IPS-18c (cell line): Measurements from ENCODE around the gene SERPINB6.

ENCODE experiments used
- H3K4me3 ChIP-seq: 2 replicates; pipeline ENCODE4 v1.7.0; 2013; ENCODE audit warnings: low read depth, mild to moderate bottlenecking, low read length, moderate library complexity; ENCODE audit not compliant: insufficient read depth
- H3K9me3 ChIP-seq: one replicate; pipeline ENCODE4 v1.6.1; 2013; ENCODE audit warnings: mild to moderate bottlenecking, low read length, moderate library complexity; ENCODE audit not compliant: control insufficient read depth, insufficient read depth

Gene SERPINB6

DNA sequence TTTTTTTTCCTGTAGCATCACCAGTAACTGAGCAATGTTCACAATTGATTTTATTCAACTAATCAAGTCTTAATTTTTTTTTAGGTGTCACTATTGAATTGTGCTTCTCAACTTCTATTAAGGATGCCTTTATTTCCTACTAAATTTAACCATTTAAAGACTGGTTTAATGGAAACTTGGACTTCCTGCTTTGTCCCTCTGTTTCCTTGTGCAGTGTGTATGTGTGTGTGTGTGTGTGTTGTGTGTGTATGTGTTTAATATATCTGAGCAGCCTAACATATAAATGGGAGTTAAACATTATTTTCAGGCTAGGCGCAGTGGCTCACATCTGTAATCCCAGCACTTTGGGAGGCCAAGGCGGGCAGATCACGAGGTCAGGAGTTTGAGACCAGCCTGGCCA lies 1.8 kb downstream of the SERPINB6 start:
- no peak overlapping the region for H3K4me3 ChIP-seq
- H3K9me3 ChIP-seq: no peaks in the 10 kb centered on the region

DNA sequence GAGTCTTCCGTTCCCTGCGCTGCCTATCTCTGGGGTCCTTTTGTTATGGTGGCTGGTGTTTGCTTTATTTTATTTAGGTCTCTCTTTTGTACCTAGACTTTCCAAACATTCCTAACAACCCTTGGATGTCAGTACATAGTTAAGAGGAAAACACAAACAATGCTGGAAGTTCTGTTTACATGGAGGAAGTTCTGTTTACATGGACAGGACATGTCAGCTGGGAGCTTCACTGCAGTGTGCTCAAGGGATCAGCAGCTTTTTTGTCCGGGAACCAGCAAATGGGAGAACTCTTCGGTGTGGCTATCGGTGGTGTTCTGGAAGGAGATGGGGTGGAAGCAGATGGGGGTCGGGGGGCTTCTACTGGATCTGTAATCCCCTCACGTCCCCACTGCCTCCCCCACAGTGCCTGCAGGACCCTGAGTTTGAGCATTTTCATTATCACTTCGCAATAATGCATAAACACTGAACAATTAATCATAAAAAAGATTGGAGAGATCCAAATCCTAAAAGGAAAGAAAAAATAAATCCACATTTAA lies 2.7 kb downstream of the SERPINB6 start:
- Histone ChIP-seq H3K9me3 (no peaks in the 10 kb centered on the region), H3K4me3 (no peak overlapping the region)

DNA sequence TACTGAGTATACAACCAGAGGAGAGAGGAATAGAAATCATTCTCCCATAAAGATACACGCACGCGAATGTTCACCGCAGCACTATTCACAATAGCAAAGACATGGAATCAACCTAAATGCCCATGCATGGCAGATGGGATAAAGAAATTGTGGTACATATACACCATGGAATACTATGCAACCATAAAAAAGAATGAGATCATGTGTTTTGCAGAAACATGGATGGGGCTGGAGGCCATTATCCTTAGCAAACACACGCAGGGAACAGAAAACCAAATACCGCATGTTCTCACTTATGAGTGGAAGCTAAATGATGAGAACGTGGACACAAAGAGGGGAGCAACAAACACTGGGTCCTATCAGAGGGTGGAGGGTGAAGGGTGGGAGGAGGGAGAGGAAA lies 3.4 kb downstream of the SERPINB6 start:
- H3K9me3 ChIP-seq: no peaks in the 10 kb centered on the region
- H3K4me3 ChIP-seq: no peak overlapping the region

DNA sequence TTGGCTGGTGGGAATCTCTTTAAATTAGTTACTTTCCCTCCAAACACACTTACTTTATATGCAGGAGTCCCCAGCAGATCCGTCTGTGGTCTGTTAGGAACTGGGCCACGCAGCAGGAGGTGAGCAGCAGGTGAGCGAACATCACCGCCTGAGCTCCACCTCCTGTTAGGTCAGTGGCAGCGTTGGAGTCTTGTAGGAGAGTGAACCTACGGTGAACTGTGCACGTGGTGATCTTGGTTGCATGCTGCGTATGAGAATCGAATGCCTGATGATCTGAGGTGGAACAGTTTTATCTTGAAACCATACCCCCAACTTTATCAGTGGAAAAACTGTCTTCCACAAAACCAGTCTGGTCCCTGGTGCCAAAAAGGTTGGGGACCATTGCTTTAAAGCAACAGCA lies 5.0 kb downstream of the SERPINB6 start:
- H3K4me3 ChIP-seq: no peak overlapping the region
- H3K9me3 ChIP-seq: no peaks in the 10 kb centered on the region

DNA sequence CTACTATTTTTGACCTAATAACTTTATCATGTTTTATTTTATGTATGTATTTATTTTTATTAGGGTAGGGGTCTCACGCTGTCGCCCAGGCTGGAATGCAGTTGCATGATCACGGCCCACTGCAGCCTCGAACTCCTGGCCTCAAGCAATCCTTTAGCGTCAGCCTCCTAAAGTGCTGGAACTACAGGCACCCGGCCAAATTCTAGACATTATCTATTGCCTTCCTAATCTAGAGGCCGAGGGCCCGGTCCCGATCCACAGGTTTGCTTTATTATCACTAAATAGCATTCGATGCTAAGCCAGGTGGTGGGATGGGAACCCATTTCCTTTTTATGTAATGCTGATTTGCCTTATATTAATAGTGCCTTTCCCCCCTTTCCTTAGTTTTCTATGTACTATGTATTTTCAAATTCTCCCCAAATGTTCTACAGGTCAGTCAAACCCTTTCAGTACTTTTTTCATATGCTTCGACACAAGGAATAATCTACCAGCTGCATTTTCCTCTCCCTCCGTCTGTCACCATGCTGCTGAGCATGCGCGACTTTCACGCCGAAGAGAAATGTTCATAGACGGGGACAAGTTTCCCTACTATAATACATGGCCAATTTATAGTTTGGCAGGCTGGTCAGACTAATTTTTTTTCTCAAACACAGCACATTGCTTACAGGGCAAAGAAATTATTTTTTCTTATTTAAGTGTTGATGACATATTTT lies 6.4 kb downstream of the SERPINB6 start:
- no peaks in the 10 kb centered on the region for H3K9me3 ChIP-seq
- H3K4me3 ChIP-seq: no peak overlapping the region

DNA sequence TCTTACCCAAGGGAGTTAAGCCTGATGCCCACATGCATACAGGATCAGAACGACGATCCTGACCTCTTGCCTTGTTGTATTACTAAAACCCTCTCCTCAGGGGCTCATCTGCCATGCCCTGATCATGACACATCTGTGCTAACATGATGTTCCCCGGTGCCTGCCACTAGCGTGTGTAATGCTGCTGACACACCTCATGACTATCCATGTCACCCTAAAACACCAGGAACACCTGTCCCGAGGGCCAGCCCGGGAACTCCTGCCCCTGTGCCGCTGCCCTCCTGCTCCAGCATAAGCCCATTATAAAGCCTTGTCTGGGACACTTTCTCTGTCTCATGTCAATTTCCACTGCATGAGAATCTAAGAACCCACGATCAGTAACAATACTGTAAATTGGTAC lies 7.6 kb downstream of the SERPINB6 start:
- Histone ChIP-seq H3K9me3 (no peaks in the 10 kb centered on the region), H3K4me3 (no peak overlapping the region)

DNA sequence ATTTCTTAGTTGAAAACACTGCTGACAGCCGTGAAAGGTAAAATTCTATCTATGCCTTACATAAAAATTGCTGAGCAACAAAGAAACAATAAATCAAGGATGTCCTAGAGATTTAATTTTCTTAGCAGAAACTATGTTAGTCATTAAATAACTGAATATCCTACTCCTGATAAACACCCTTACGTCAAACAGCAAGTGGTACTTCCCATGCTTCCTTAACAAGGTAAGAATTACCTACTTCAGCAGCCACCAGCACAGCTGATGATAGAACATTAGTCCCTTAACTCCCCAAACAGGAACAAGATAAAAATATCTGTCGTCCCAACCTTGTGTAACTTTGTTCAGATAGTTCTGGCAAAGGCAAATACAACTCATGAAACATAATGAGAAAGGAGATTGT lies 8.7 kb downstream of the SERPINB6 start:
- Histone ChIP-seq H3K9me3 (no peaks in the 10 kb centered on the region), H3K4me3 (no peak overlapping the region)

DNA sequence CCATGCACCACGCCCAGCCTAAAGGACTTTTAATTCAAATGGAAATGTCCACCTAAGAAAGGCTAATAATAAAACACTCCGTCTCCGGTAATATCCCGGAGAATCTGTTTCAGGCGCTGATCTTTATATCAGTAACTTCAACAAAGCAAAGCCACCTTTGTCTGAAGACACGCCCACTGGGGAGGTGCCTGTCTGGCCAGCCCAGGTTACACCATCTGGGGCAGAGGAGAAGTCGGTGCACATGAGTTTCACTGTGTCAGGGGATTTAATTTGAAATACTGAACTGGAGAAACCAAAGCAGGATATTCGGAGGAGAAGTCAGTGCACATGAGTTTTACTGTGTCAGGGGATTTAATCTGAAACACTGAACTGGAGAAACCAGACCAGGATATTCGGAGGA lies 9.4 kb downstream of the SERPINB6 start:
- no peak overlapping the region for H3K4me3 ChIP-seq

DNA sequence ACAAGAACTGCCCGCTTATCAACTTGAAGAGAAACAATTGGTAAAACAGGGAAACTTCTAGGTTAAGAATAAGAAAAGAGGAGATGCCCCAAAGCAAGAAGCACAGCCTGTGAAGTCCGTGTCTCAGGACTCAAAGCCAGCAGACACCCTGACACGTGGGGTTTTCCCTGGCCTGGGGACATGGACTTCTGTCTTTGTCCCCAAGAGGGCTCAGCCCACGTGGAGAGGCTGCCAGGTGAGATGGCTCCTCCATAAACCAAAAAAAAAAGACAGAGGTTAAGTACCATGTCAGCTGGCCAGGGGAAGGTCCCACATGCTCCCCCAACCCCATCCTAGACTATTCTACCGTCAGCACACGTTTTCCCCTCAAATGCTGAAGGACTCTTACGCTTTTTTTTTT lies 9.9 kb downstream of the SERPINB6 start:
- Histone ChIP-seq H3K4me3 (no peak overlapping the region), H3K9me3 (no peaks in the 10 kb centered on the region)

More for the DNA sequence above, 9.4 kb downstream of the SERPINB6 start:
- no peaks in the 10 kb centered on the region for H3K9me3 ChIP-seq

DNA sequence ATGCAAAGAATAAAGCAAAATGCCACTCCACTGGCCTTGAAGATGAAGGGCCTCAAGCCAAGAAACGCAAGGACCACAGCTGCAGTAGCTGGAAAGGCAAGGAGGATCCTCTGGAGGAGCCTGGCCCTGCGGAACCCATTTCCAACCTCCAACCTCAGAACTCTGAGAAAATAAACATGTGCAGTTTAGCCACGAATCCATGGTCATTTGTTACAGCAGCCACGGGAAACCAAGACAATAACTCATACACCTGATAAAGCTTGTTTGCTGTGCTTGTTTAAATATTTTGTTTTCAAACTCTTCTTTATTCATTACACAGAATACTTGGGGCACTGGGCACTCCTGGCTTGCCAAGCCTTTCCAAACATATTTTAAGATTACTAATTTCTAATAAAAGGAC lies 10.4 kb downstream of the SERPINB6 start:
- H3K4me3 ChIP-seq: no peak overlapping the region
- H3K9me3 ChIP-seq: no peaks in the 10 kb centered on the region

DNA sequence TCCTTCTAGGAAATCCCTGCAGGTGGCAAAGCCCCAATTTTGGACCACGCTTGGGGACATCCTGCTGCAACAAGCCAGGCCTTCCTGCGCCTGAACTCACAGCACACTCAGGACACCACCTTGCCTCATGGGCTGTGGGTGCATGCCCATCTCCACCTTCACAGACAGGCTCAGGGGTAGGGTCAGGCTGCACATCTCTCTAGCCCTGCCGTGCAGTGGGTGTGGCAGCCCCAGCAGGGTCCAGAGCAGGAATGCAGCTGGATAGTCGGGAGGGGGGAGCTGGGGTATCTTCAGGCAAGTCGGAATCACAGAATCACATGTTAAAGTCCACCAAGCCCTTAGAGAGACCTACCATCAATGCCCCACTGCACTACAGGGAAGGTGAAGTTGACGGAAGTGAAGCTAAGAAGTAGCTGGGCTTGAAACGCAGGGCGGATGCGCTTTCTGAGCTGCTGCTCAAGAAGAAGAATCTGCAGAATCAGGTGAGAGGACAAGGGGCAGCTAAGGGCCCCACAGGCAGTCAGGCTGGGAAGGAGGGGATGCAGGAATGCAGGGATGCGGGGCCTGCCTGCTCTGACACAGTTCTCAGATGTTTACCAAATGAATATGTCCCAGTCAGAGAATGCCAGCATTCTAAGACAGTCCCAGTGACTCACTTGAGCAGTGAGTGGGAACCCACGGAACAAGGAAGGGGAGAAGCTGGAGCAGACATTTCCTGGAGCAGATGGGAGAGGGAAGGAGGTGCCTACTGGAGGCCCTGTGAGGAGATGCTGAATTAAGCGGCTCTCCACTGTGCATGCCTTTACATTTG lies 11.3 kb downstream of the SERPINB6 start:
- Histone ChIP-seq H3K9me3 (no peaks in the 10 kb centered on the region), H3K4me3 (no peak overlapping the region)

DNA sequence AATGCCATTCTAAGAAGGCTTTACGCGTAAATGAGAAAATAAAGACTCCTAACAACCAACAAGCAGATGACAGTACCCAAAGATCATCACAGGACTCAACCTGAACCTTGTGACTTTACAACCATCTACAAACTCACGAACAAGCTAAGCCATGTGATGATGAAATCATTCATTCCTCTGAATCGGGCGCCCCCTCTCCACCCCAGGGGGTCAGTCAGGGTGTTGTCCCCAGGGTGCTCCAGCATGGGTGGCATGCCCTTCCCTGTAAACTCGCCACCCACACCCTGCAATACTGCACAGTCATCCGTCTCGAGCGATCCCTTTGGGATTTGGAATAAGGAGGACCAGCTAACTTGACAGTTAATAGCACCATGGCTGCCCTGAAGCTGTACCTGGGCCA lies 12.6 kb downstream of the SERPINB6 start:
- H3K4me3 ChIP-seq: no peak overlapping the region
- H3K9me3 ChIP-seq: no peaks in the 10 kb centered on the region

DNA sequence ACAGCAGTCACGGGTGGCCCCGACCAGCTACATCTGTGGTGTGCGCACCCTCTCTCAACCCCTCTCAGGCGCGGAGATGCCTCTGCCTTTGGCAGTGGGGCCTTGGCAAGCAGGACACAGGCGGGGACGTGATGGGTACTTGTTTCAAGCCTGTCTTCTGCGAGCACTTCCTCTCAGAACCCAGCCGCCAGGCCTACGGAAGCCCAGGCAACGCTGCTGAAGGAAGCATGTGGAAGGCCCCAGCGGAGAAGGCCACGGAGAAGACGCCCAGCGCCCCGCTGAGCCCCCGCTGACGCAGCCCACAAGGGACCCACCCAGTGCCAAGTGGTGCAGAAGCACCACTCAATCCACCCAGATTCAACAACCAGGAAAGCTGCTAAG lies 13.0 kb downstream of the SERPINB6 start:
- no peak overlapping the region for H3K4me3 ChIP-seq
- no peaks in the 10 kb centered on the region for H3K9me3 ChIP-seq

DNA sequence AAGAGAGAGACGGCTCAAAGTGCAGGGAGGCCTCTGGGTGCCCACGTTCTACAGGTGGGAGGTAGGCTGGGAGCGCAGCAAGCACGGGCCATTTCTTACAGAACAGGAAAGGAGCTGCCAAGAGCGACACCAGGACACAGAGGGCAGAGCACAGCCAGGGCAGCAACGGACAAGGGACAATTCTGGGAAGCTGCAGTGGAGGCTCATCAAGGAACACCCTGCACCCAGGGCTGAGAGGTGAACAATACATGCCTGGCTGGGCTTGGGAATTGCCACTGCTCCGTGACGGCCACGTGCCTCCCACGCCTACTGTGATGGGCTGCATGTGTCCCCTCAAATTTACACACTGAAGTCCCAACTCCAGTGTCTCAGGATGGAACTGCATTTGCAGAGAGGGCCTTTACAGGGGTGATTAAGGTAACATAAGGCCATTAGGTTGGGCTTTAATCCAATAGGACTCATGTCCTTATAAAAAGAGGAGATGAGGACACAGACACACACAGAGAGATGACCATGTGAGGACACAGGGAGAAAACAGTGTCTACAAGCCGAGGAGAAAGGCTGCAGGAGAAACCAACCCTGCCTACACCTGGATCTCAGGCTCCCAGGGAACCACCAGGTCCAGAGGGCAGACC lies 13.6 kb downstream of the SERPINB6 start:
- H3K4me3 ChIP-seq: no peak overlapping the region
- no peaks in the 10 kb centered on the region for H3K9me3 ChIP-seq

DNA sequence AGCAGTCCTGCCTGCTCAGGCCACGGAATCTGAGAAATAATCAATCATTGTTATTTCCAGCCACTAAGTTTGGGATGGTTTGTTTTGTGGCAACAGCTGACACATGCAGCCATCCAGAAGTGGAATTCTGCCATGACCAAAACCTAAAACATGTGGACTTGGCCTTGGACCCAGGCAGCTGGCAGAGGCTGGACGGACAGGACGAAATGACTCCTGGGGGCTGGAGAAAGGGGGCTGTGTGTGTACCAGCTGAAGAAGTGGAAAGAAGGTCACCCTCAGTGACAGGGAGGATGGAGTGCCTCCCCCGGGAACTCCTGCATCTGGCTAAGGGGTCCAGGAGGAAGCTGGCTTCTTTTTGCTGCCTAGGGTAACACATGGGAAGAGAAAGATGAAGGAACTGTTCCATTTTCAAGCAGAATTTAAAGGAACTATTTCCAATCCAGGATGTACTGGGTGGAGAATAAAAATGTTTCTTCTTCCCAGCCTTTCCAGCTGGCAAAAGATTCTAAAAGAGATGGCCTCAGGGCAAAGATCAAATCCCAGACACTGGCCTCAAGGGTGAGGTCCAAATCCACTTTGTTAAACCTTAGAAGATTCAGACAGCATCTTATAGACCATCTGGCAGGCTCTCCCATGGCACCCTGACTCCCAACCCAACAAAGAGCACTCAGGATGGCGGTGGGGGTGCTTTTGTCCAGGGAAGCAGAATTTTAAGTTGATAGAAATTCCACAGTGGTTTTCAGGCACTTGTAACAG lies 14.3 kb downstream of the SERPINB6 start:
- Histone ChIP-seq H3K9me3 (no peaks in the 10 kb centered on the region), H3K4me3 (no peak overlapping the region)

DNA sequence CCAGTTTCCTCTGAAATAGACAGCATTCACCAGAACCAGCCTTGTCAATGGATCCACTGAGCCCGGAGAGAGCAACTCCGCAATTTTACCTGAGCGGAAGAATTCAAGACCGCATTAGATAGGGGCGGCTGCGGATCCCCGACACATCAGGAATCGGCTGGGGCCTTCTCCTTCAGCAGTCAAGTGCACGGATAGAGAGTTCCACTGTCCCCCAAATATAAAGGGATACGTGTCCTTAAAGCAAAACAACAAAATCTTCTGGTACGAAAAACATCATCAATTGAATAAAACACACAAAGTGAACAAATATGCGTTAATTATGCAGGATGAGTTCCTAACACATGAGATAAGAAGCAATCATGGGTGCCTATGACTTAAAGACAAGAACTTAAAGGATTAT lies 18.3 kb downstream of the SERPINB6 start:
- no peak overlapping the region; the same call in 1 of the 2 replicates for H3K4me3 ChIP-seq
- no peaks in the 10 kb centered on the region for H3K9me3 ChIP-seq

DNA sequence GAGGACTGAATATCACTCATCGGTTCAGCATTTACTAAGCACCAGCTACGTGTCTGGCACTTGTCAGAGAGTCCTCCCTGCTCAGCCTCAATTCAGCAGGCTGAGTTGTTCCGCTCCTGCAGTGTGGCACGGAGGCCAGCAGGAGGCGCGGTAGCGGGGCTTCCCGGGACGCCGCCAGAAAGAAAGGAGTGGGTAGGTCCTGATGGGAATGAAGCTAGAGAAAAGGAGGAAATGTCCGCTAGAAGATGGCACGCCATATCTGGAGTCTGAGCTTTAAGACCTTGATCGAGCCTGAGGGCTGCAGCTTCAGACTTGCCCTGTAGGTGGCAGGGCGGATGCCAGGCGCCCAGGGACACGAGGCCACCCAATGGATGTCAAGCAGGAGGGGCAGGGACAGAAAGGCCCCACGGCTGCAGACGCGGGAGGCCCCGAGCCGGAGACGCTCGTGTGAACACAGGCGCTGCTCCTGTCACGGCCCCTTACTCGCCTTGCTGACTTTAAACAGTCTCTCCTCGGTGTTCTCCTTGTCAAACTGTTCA lies 18.7 kb downstream of the SERPINB6 start:
- H3K4me3 ChIP-seq: no peak overlapping the region; the same call in 1 of the 2 replicates
- H3K9me3 ChIP-seq: no peaks in the 10 kb centered on the region
